ENCODE measurements around the gene C19orf44. TPM values are rescaled to one million over a fixed set of nuclear protein-coding genes. Genes with fewer than 3 reads are reported as not detected.
"Not testable (repeated sequence)": the region's sequence is repeated elsewhere in the genome, so short reads cannot be mapped to it uniquely, and the experiment has no call there.

C19orf44 gene
- total RNA-seq, 2 donors from 2014 or later: 7.9 TPM

DNA sequence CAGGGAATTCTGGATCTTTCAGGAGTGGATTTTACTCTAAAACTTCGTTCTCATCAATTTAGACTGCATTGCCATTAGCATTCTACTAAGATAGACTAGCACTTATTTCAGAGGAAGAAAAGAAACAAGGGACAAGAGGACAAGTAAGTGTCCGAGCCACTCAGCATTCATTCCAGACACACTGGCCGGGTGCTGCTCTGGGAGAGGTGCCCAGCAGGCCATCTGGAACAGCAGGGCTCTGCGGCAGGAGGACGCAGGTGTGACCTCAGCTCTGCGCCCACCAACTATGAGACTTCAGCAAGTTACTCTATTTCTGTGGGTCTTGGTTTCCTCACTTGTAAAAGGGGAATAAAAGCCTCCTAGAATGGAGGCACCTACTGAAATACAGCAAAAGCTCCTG, 28.6 kb upstream of the C19orf44 start:
- H3K9ac ChIP-seq (ENCODE audit: extremely low read depth, low read length, poor library complexity, severe bottlenecking): no peak overlapping the region
- no peak overlapping the region for H3K4me3 ChIP-seq (ENCODE audit: low read length)
- H3K27ac ChIP-seq (ENCODE audit: low read depth, low read length): no peak overlapping the region
- H3K9me3 ChIP-seq (ENCODE audit: control insufficient read depth, low read length): no peaks in the 10 kb centered on the region
- H3K36me3 ChIP-seq (ENCODE audit: control insufficient read depth, insufficient read depth, low read length): no peaks in the 10 kb centered on the region
- Mint-ChIP-seq H3K36me3 (ENCODE audit: low read depth) (peaks cover 9% of the 10 kb centered on the region), H3K4me3 (no peak overlapping the region), H3K27ac (no peak overlapping the region), H3K9me3 (no peaks in the 10 kb centered on the region), H3K27me3 (ENCODE audit: insufficient read depth) (peaks cover 26% of the 10 kb centered on the region), H3K4me1 (peaks cover 38% of the 10 kb centered on the region)
- H3K27me3 ChIP-seq (ENCODE audit: control insufficient read depth, insufficient read depth, low read length, poor library complexity, severe bottlenecking): no peaks in the 10 kb centered on the region
- TF ChIP-seq, protein P1, sequence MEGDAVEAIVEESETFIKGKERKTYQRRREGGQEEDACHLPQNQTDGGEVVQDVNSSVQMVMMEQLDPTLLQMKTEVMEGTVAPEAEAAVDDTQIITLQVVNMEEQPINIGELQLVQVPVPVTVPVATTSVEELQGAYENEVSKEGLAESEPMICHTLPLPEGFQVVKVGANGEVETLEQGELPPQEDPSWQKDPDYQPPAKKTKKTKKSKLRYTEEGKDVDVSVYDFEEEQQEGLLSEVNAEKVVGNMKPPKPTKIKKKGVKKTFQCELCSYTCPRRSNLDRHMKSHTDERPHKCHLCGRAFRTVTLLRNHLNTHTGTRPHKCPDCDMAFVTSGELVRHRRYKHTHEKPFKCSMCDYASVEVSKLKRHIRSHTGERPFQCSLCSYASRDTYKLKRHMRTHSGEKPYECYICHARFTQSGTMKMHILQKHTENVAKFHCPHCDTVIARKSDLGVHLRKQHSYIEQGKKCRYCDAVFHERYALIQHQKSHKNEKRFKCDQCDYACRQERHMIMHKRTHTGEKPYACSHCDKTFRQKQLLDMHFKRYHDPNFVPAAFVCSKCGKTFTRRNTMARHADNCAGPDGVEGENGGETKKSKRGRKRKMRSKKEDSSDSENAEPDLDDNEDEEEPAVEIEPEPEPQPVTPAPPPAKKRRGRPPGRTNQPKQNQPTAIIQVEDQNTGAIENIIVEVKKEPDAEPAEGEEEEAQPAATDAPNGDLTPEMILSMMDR (conservative IDR thresholded peaks at IDR 0.05): no peak
- 92 to 93% methylated on average over 5 to 6 of the region's 6 CpGs for WGBS, 2 experiments (ENCODE audit: insufficient coverage in 1 of 2, insufficient read length in 1 of 2)
- peaks cover 14% of the 10 kb centered on the region for H3K4me1 ChIP-seq (ENCODE audit: control insufficient read depth, insufficient read depth, low read length)
- no peak for DNase-seq

DNA sequence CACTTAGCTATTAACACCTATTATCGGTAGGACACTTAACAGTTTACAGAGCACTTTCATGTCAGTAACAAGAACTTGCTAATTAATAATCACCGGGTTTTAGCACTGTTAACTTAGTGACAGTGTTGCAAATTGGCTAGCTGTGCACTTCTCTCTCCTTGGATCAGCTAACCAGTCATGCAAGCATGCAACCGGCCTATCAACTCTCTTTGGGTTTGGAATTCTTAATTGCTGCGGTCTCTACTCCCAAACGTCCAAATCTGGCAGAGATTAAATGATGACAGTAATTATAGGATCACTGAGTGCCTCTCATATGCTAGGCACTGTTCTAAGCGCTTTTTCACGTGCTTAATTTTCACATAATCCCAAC, 25.7 kb upstream of the C19orf44 start:
- TF ChIP-seq, protein P1 (conservative IDR thresholded peaks at IDR 0.05): no peak
- H3K27ac ChIP-seq (ENCODE audit: low read depth, low read length): no peak overlapping the region
- H3K4me3 ChIP-seq (ENCODE audit: low read length): peak overlapping the region; percentile 86
- no peak for DNase-seq
- H3K27me3 ChIP-seq (ENCODE audit: control insufficient read depth, insufficient read depth, low read length, poor library complexity, severe bottlenecking): no peaks in the 10 kb centered on the region
- H3K9me3 ChIP-seq (ENCODE audit: control insufficient read depth, low read length): peaks cover 6% of the 10 kb centered on the region
- Mint-ChIP-seq H3K4me3 (peak overlapping the region; percentile 81), H3K9me3 (peaks cover 3% of the 10 kb centered on the region), H3K4me1 (peaks cover 23% of the 10 kb centered on the region), H3K36me3 (ENCODE audit: low read depth) (peaks cover 2% of the 10 kb centered on the region), H3K27ac (no peak overlapping the region), H3K27me3 (ENCODE audit: insufficient read depth) (peaks cover 28% of the 10 kb centered on the region)
- no peaks in the 10 kb centered on the region for H3K36me3 ChIP-seq (ENCODE audit: control insufficient read depth, insufficient read depth, low read length)
- WGBS, 2 experiments (ENCODE audit: insufficient coverage in 1 of 2, insufficient read length in 1 of 2): 43 to 51% methylated on average over 7 of the region's 7 CpGs
- peaks cover 8% of the 10 kb centered on the region for H3K4me1 ChIP-seq (ENCODE audit: control insufficient read depth, insufficient read depth, low read length)
- peak overlapping the region; percentile 79 for H3K9ac ChIP-seq (ENCODE audit: extremely low read depth, low read length, poor library complexity, severe bottlenecking)

DNA sequence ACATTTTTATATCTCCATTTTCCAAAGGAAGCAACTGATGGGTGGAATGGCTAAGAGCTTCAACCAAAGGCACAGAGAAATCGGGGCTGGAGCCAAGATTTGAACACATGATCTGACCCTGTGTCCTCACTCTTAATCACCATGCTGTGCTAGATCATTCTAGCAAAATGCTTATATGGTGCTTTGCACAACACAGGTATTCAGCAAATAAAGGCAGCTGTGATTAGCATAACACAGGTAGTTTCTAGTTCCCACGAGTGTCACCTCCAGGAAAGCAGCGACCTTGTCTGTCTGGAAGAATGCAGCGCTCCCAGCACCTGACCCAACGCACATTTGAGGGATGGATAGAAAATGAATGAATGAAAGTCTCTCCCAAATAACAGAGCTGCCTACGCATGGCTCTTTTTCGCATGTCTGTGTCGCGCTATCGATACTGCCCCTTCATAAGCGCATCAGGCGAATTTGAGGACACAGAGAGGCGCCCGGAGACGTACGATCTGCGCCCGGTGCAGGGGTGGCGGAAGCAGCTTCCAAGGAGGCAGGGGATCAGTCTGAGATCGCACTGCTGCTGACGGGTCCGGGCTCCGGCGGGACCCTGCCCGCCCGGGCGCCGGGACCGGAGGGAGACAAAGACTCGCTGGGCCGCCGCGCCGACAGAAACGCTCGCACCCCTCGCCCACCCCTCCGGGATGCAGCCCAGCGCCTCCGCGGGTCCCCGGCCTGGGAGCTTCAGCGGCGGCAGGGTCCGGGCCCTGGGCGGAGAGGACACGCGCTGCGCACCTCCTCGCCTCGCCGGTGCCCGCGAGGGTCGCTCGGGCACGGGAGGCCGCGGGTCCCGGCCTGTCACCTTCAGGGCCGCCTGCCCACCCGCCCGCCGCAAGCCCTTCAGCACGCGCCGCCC, 25.0 kb upstream of the C19orf44 start:
- Histone ChIP-seq H3K27ac (ENCODE audit: low read depth, low read length) (no peak overlapping the region), H3K9me3 (ENCODE audit: control insufficient read depth, low read length) (peaks cover 6% of the 10 kb centered on the region), H3K4me1 (ENCODE audit: control insufficient read depth, insufficient read depth, low read length) (peaks cover 8% of the 10 kb centered on the region), H3K9ac (ENCODE audit: extremely low read depth, low read length, poor library complexity, severe bottlenecking) (peak overlapping the region; percentile 79), H3K36me3 (ENCODE audit: control insufficient read depth, insufficient read depth, low read length) (no peaks in the 10 kb centered on the region), H3K4me3 (ENCODE audit: low read length) (peak overlapping the region; percentile 86), H3K27me3 (ENCODE audit: control insufficient read depth, insufficient read depth, low read length, poor library complexity, severe bottlenecking) (no peaks in the 10 kb centered on the region)
- TF ChIP-seq, protein P1 (conservative IDR thresholded peaks at IDR 0.05): no peak
- H3K4me1 Mint-ChIP-seq: peaks cover 23% of the 10 kb centered on the region
- 1 to 3% methylated on average over 18 to 67 of the region's 67 CpGs for WGBS, 2 experiments (ENCODE audit: insufficient coverage in 1 of 2, insufficient read length in 1 of 2)
- H3K9me3 Mint-ChIP-seq: peaks cover 3% of the 10 kb centered on the region
- peak; percentile 64 for DNase-seq
- peaks cover 28% of the 10 kb centered on the region for H3K27me3 Mint-ChIP-seq (ENCODE audit: insufficient read depth)
- H3K36me3 Mint-ChIP-seq (ENCODE audit: low read depth): peaks cover 1% of the 10 kb centered on the region
- H3K27ac Mint-ChIP-seq: peak overlapping the region; percentile 82
- peak overlapping the region; percentile 81 for H3K4me3 Mint-ChIP-seq

DNA sequence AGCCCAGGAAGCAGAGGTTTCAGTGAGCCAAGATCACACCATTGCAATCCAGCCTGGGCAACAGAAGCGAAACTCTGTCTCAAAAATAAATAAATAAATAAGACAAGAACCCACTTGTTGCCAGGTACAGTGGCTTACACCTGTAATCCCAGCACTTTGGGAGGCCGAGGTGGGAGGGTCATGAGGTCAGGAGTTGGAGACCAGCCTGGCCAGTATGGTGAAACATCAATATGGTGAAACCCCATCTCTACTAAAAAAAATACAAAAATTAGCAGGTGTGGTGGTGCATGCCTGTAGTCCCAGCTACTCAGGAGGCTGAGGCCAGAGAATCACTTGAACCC, 23.7 kb upstream of the C19orf44 start:
- H3K4me3 Mint-ChIP-seq: peak overlapping the region; percentile 81
- H3K27ac Mint-ChIP-seq; H3K9me3 Mint-ChIP-seq; H3K27me3 ChIP-seq (ENCODE audit: control insufficient read depth, insufficient read depth, low read length, poor library complexity, severe bottlenecking); H3K4me1 ChIP-seq (ENCODE audit: control insufficient read depth, insufficient read depth, low read length); H3K36me3 Mint-ChIP-seq (ENCODE audit: low read depth); H3K36me3 ChIP-seq (ENCODE audit: control insufficient read depth, insufficient read depth, low read length); H3K27ac ChIP-seq (ENCODE audit: low read depth, low read length); H3K9me3 ChIP-seq (ENCODE audit: control insufficient read depth, low read length); DNase-seq: not testable (repeated sequence)
- H3K4me1 Mint-ChIP-seq: peaks cover 26% of the 10 kb centered on the region
- H3K9ac ChIP-seq (ENCODE audit: extremely low read depth, low read length, poor library complexity, severe bottlenecking): peak overlapping the region; percentile 57
- 80 to 93% methylated on average over 1 to 2 of the region's 2 CpGs for WGBS, 2 experiments (ENCODE audit: insufficient coverage in 1 of 2, insufficient read length in 1 of 2)
- H3K27me3 Mint-ChIP-seq (ENCODE audit: insufficient read depth): peaks cover 22% of the 10 kb centered on the region
- peak overlapping the region; percentile 82 for H3K4me3 ChIP-seq (ENCODE audit: low read length)

All from endodermal cell (in vitro differentiated cells).